Measurements from ENCODE around the gene LRP1B.
"Not testable (repeated sequence)": the region's sequence is repeated elsewhere in the genome, so short reads cannot be mapped to it uniquely, and the experiment has no call there.

The LRP1B gene

GRCh38 chr2:140683658-140684057, 1447.2 kb downstream of the LRP1B start:
- DNase-seq (ENCODE audit: low spot score): no peak

GRCh38 chr2:140680862-140681261, 1450.0 kb downstream of the LRP1B start:
- DNase-seq (ENCODE audit: low spot score): no peak

GRCh38 chr2:140679752-140680151, 1451.1 kb downstream of the LRP1B start:
- DNase-seq (ENCODE audit: low spot score): no peak

- DNase-seq (ENCODE audit: low spot score): no peak
These were observed 1460.9 kb downstream of the LRP1B start for GRCh38 chr2:140669911-140670310.

- no peak for DNase-seq (ENCODE audit: low spot score)
These were observed 1463.6 kb downstream of the LRP1B start for GRCh38 chr2:140667203-140667602.

- DNase-seq (ENCODE audit: low spot score): no peak
These were observed 1468.3 kb downstream of the LRP1B start for GRCh38 chr2:140662504-140662903.

- no peak for DNase-seq (ENCODE audit: low spot score)
These were observed 1471.8 kb downstream of the LRP1B start for GRCh38 chr2:140658760-140659692.

GRCh38 chr2:140657657-140658056, 1473.2 kb downstream of the LRP1B start:
- no peak for DNase-seq (ENCODE audit: low spot score)

- no peak for DNase-seq (ENCODE audit: low spot score)
These were observed 1476.3 kb downstream of the LRP1B start for GRCh38 chr2:140654565-140654964.

- DNase-seq (ENCODE audit: low spot score): no peak
These were observed 1480.0 kb downstream of the LRP1B start for GRCh38 chr2:140650825-140651224.

- not testable (repeated sequence) for DNase-seq (ENCODE audit: low spot score)
These were observed 1480.7 kb downstream of the LRP1B start for GRCh38 chr2:140650134-140650533.

- DNase-seq (ENCODE audit: low spot score): no peak
These were observed 1482.4 kb downstream of the LRP1B start for GRCh38 chr2:140648393-140648792.

GRCh38 chr2:140643761-140644187, 1487.0 kb downstream of the LRP1B start:
- no peak for DNase-seq (ENCODE audit: low spot score)

GRCh38 chr2:140641163-140641562, 1489.7 kb downstream of the LRP1B start:
- DNase-seq (ENCODE audit: low spot score): no peak

- no peak for DNase-seq (ENCODE audit: low spot score)
These were observed 1491.2 kb downstream of the LRP1B start for GRCh38 chr2:140639628-140640027.

- no peak for DNase-seq (ENCODE audit: low spot score)
These were observed 1500.3 kb downstream of the LRP1B start for GRCh38 chr2:140630557-140630956.

- no peak for DNase-seq (ENCODE audit: low spot score)
These were observed 1502.9 kb downstream of the LRP1B start for GRCh38 chr2:140627885-140628284.

GRCh38 chr2:140627136-140627535, 1503.7 kb downstream of the LRP1B start:
- DNase-seq (ENCODE audit: low spot score): no peak

GRCh38 chr2:140624200-140624599, 1506.6 kb downstream of the LRP1B start:
- no peak for DNase-seq (ENCODE audit: low spot score)

- no peak for DNase-seq (ENCODE audit: low spot score)
These were observed 1509.0 kb downstream of the LRP1B start for GRCh38 chr2:140621583-140622362.

- DNase-seq (ENCODE audit: low spot score): no peak
These were observed 1526.0 kb downstream of the LRP1B start for GRCh38 chr2:140604788-140605187.

- no peak for DNase-seq (ENCODE audit: low spot score)
These were observed 1526.7 kb downstream of the LRP1B start for GRCh38 chr2:140604096-140604495.

GRCh38 chr2:140603416-140603815, 1527.4 kb downstream of the LRP1B start:
- DNase-seq (ENCODE audit: low spot score): no peak
